HG02943 (cell line): ENCODE data around the gene DQX1.

Source experiments
- ATAC-seq: cut with Tn5 transposase; IDR thresholded peaks from one replicate; pipeline ENCODE4 v1.9.1; 2021; ENCODE audit warnings: mild to moderate bottlenecking, low read depth, moderate library complexity; ENCODE audit not compliant: unreplicated experiment

DQX1 gene

DNA sequence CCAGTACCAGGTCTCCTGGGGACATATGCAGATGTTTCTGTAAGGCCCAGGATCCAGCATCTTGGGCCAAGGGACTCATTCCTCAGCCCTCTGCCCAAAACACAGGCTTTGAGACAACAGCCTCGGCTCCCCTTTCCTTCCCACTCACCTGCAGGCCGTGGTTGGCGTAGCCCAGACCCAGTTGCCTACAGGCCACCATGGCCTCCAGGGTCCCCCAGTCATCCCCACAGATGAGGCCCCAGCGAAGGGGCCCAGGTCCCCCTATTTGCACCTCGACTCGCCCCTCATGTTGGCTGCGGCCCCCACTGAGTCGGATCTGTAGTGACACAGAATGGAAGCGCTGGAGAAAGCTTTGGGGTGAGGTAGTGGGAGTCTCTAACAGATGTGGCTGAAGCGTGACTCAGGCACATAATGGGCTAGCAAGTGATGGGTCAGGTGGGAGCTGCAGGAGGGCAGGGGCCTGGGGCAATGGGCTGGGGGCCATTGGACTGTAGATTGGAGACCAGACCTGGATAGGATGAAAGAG is 9.5 kb upstream of the DQX1 start:
- ATAC-seq: no peak

- ATAC-seq: no peak
Measured at GRCh38 chr2:74534411-74534810, 8.4 kb upstream of the DQX1 start.

DNA sequence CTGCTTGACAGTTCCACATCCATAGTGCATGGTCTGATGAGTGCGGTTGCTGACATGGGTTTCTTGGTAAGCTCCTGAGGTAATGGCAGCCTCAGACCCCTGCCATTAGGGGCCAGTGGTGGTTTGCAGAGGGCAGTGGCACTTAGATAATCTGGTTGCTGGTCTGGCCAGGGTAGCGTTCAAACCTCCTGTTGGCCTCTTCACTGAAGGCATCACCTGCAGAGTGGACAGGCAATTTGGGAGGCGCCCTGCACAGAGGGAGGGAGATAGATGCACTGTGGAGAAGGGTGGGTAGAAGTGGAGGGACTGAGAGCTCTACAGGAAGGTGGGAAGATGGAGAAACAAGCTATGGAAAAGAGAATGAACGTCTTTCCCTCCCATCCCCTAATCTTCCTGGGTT is 7.4 kb upstream of the DQX1 start:
- no peak for ATAC-seq

GRCh38 chr2:74532222-74532621 is 6.2 kb upstream of the DQX1 start:
- no peak for ATAC-seq

- ATAC-seq: no peak
Measured at GRCh38 chr2:74531666-74532065, 5.6 kb upstream of the DQX1 start.

DNA sequence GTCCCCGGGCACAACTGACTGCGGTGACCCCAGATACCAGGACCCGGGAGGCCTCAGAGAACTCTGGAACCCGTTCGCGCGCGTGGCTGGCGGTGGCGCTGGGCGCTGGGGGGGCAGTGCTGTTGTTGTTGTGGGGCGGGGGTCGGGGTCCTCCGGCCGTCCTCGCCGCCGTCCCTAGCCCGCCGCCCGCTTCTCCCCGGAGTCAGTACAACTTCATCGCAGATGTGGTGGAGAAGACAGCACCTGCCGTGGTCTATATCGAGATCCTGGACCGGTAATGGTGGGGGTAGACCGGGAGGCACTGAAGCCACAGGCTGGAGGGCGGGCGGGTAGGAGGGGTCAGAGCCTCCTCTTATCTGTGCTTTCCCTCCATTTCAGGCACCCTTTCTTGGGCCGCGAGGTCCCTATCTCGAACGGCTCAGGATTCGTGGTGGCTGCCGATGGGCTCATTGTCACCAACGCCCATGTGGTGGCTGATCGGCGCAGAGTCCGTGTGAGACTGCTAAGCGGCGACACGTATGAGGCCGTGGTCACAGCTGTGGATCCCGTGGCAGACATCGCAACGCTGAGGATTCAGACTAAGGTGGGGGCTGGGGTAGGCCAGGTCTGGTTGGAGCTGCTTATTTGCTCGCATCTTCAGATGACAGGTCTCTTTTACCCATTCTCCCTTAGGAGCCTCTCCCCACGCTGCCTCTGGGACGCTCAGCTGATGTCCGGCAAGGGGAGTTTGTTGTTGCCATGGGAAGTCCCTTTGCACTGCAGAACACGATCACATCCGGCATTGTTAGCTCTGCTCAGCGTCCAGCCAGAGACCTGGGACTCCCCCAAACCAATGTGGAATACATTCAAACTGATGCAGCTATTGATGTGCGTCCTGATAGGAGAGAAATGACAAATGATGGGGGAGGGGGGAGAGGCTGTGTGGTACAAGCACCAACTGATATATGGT is 4.5 kb upstream of the DQX1 start:
- no peak for ATAC-seq

DNA sequence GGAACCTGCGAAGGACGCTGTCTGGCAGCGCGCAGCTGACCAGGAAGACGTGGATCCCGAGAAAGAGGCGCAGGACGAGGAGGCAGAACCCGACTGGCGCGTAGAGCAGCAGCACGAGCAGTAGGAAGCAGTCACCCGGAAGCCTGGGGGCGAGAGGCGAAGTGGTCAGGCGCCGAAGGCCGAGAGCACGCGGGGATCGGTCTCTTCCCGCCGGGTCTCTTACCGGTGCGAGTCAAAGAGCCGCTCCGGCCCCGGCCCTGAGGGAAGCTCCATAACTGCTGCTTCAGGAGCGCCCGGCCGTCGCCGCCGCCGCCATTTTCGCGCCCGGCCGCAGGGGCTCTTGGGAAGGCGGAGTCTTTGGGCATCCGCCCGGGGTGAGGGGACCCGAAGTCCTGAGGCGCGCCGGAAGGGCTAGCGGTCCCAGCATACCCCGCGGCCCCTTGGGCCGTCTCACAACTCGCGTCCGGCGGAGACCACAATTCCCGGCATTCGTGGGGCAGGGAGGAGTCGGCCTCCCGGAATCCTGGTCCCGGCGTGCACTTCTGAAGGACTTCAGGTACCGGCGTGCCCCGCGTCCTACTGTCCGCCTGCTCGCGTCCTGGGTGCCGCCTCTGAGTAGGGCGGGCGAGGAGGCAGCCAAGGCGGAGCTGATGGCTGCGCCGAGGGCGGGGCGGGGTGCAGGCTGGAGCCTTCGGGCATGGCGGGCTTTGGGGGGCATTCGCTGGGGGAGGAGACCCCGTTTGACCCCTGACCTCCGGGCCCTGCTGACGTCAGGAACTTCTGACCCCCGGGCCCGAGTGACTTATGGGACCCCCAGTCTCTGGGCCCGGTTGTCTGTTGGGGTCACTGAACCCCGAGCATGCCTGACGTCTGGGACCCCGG is 3.6 kb upstream of the DQX1 start, which contains the start of the genes AUP1 and HTRA2:
Gene AUP1, minus strand, starts transcription at position 350 of the 882 bp plus-strand sequence. Its CDS starts 77 bp downstream, at position 273.
Gene HTRA2, plus strand, starts transcription at position 577 of the 882 bp plus-strand sequence. Its CDS starts 74 bp downstream, at position 651.
- peak; percentile 84 for ATAC-seq

DNA sequence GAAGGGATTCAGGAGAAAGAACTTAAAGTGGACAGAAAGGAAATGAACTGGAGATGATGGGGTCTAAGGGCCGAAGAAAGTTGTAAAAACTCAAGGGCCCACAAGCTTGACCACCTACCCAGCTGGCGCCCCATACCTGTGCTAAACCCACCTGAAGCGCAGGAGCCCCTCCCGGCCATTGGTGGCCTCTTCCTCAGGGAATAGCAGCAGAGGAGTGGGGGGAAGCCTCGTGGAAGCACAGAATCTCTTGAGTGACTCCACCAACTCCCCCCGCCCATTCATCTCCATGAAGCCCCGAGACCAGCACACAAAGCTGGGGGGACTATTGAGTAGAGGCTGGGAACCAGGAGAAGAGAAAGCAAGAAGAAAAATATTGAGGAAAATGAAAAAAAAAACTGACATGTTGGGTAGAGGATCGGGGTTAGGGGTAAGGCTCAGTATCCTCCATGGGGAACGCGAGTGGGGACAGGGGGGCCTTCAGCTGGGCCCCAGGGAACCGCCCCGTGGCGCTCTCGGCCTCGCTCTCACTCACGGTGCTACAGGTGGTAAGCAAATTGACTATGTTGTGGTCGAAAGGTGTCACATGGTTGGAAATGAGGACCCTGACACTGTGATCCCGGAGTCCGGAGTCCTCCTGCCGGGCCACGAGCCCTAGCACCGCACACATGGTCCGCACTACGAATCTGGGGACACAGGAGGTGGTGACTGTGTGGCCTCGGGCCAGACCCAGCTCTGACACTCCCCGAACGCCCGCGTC is 2.7 kb upstream of the DQX1 start:
- ATAC-seq: peak; percentile 19

DNA sequence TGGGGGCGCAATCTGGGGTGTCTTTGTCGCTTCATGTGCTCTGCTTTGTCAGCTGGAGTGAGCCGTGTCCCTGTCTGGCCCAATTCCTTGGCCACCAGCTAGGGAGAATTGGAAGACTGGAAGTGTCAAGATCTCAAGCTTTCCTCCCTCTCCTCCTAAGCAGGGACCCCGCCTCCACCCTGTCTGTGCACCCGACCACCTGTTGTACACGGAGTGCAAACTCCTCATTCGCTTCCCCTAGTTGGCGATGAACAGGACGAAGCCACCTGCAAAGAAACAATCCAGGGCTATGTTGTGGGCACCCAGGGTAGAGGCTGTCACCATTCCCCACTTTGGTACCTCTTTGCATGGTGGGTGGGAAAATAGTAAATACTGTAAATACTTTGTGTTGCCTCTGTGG is 1.7 kb upstream of the DQX1 start:
- ATAC-seq: no peak

DNA sequence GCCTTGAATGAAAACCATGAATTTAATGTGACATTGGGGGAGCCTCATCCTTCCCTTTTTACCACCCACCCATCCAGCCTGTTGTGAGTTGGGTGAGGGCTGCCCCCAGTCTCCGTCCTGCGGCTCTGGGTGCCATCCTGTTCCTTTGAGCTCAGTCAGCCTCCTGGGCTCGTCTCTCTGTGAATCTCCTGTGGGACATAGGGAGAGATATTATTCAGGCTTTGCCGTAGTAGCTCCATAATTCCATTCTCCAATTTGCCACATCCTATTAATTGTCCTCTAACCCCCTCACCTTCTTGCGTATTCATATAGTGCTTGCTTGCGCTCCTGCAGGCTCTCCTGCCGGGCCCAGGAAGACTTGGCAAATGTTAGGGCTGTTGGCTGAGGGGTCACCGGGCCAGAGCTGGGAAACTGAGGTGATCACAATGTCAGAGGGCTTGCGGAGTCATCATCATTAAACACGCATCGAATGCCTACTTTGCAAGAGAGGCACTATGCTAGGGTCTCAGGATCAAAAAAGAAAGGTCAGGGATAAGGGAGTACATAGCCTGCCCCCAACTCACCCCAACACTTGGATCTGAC is 709 bp upstream of the DQX1 start:
- no peak for ATAC-seq

DNA sequence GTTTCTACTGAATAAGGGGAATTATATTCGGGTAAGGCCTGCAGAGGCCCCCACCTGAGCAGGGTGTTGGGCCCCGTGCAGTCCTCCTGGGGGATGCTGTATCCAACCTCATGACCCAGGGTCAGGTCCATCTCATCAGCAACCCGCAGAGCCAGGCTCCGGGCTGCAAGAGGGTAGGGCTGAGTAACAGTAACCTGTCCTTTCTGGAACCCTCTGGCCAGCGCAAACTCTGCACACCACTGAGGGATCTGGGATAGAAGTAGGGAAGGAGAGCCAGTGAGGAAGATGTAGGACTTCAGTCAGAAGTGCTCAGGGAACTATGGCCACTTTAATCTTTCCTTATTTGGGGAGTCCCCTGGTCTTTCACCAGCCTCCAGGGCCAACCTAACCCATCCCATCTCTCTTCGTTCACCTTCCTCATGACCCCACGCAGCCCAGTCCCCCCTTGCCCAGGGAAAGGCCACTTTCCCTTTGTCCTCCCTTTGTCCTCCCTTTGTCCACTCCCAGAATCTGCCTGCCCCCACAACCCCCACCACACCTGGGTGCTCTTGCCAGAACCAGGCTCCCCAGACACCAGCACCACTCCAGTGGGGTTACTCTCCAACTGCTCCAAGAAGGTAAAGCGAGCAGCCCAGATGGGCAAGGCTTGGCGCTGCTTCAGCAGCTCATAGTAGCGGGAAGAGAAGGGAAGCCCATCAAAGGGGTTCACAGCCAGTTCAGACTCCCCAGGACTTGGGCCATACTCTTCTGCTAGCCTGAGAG is 895 bp downstream of the DQX1 start:
- ATAC-seq: no peak

- no peak for ATAC-seq
Measured at GRCh38 chr2:74524005-74524404, 2.0 kb downstream of the DQX1 start.

DNA sequence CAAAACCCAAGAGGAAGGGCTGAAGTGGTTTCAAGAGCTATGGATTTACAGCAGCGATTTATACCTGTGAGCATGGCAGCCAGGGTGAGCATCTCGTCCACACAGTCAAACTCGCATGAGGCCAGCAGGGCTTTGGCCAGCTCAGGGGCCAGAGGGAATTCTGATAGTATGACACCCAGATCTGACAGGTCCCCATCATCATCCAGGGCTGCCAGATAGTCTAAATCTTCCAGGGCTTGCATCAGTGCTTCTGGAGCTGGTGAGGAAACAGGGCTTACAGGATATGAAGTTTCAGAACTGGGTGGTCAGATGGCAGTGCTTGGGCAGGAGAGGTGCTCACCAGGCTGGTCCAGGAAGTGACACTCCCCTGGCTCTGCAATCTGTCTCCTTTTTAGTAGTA is 3.5 kb downstream of the DQX1 start:
- ATAC-seq: no peak

DNA sequence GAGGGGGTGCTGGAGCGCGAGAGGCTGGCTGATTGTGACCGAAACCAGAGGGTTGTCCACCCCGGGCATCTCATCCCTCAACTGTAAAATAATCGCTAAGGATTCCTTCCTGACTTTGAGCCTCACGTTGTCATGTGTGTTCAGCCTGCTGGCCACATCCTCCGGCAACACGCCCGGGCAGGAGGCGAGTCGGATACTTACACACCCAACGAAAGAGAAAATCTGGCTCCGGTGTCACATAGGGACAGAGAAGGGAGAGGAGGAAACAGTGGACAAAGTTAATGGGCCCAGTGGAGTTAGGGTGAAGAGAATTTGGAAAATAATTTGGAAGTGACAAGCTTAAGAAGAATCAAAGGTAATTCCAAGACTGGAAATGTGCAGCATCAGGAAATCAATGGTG is 9.4 kb downstream of the DQX1 start:
- no peak for ATAC-seq

GRCh38 chr2:74515981-74516633 is 9.9 kb downstream of the DQX1 start:
- ATAC-seq: no peak

DNA sequence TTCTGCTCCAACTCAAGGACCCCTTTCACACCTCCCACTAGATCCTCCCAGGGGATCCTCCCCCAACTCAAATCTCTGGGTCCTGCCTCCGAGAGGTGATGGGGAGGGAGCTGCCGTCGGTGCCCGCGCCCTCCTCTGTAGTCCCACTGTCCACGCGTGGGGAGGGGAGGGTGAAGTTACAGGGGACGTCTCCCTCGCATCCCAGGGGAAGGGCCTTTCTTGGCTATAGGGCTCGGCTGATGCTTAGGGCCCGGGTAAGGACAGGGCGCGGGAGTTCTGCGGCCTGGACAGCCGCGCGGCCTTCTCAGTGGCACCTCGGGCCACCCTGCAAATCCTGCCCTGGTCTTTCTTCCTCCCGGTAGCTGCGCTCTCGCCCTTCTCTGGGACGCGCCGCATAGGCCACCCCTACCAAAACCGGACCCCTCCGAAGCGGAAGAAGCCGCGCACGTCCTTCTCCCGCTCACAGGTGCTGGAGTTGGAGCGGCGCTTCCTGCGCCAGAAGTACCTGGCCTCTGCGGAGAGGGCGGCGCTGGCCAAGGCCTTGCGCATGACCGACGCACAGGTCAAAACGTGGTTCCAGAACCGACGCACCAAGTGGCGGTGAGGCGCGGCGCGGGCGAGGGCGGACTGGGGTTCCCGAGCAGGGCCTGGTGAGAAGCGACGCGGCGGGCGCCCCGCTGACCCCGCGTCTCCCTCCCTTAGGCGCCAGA is 10.6 kb downstream of the DQX1 start:
- no peak for ATAC-seq

- ATAC-seq: no peak
Measured at GRCh38 chr2:74514368-74515270, 11.4 kb downstream of the DQX1 start, which contains the start of gene TLX2. Gene TLX2, plus strand, starts transcription at chr2:74514450. Its CDS starts 357 bp downstream, at chr2:74514807.
